CD4-positive, alpha-beta T cell (primary cell): ENCODE results near the gene HTR2A. TPM values are rescaled to one million over a fixed set of nuclear protein-coding genes. Genes with fewer than 3 reads are reported as not detected.
A peak's percentile ranks its signal among the peaks of the same experiment; 100 is the strongest.

Source experiments
- ATAC-seq: fragments of 200-7000 bp; cut with Tn5 transposase; one replicate; pipeline ENCODE4 v1.10.0; 2022; ENCODE audit warnings: mild to moderate bottlenecking; ENCODE audit not compliant: poor library complexity
- CTCF ChIA-PET: fragments of 350-600 bp; sonication (Branson Sonifier 250); formaldehyde crosslinking; loops from one replicate; lab custom pipeline; 2021; ENCODE audit warnings: antibody characterized with exemption, inconsistent platforms; lab: Charles Lee
- POLR2A ChIA-PET: fragments of 350-600 bp; sonication (Branson Sonifier 250); formaldehyde crosslinking; loops from one replicate; lab custom pipeline; 2021; ENCODE audit warnings: antibody characterized with exemption, inconsistent platforms; lab: Charles Lee
- DNase-seq, 14 experiments: peaks; one replicate each; pipeline ENCODE4 v3.0.0-alpha.2; 2013 to 2020; ENCODE audit warnings: mixed read lengths in 2 of 14
- H3K27ac ChIP-seq, 2 donors: one replicate each; pipeline versions ENCODE4 v1.5.1 to v1.7.0; 2013; ENCODE audit warnings: low read length in 2 of 2, low read depth in 1 of 2, mild to moderate bottlenecking in 1 of 2
- H3K27me3 ChIP-seq, 2 experiments: 1 replicate in 1 of 2; 2 replicates in 1 of 2; pipeline versions ENCODE4 v1.6.1 to v1.7.0; 2013; ENCODE audit warnings: low read length in 2 of 2, control low read depth in 1 of 2, mild to moderate bottlenecking in 1 of 2, moderate library complexity in 1 of 2; ENCODE audit not compliant: insufficient read depth in 2 of 2, control insufficient read depth in 1 of 2
- H3K36me3 ChIP-seq: one replicate; pipeline ENCODE4 v1.6.1; 2013; ENCODE audit warnings: low read length, control low read depth; ENCODE audit not compliant: insufficient read depth
- H3K4me1 ChIP-seq: one replicate; pipeline ENCODE4 v1.6.1; 2013; ENCODE audit warnings: low read length, control low read depth; ENCODE audit not compliant: insufficient read depth
- H3K4me3 ChIP-seq: one replicate; pipeline ENCODE4 v1.5.1; 2013; ENCODE audit warnings: mild to moderate bottlenecking, low read length, moderate library complexity
- H3K9me3 ChIP-seq, 2 experiments: 1 replicate in 1 of 2; 2 replicates in 1 of 2; pipeline versions ENCODE4 v1.6.1 to v1.7.0; 2013; ENCODE audit warnings: low read length in 2 of 2, mild to moderate bottlenecking in 2 of 2, control low read depth in 1 of 2, moderate library complexity in 1 of 2; ENCODE audit not compliant: control insufficient read depth in 1 of 2, insufficient read depth in 1 of 2
- H3K27ac Mint-ChIP-seq: one replicate; pipeline ENCODE4 v1.8.0; 2020; ENCODE audit warnings: mixed read lengths
- H3K27me3 Mint-ChIP-seq: one replicate; pipeline ENCODE4 v1.8.0; 2021; ENCODE audit warnings: mixed read lengths
- H3K36me3 Mint-ChIP-seq: one replicate; pipeline ENCODE4 v1.8.0; 2021; ENCODE audit warnings: low read depth, mixed read lengths
- H3K4me1 Mint-ChIP-seq: one replicate; pipeline ENCODE4 v1.8.0; 2021; ENCODE audit warnings: low read depth, mixed read lengths
- H3K4me3 Mint-ChIP-seq: one replicate; pipeline ENCODE4 v1.8.0; 2020; ENCODE audit warnings: mild to moderate bottlenecking, mixed read lengths
- H3K9me3 Mint-ChIP-seq: one replicate; pipeline ENCODE4 v1.8.0; 2020; ENCODE audit warnings: mixed read lengths
- CTCF ChIP-seq: fragments of 200-600 bp; IDR thresholded peaks from one replicate; pipeline ENCODE4 v1.8.0; 2022; ENCODE audit warnings: antibody characterized with exemption, mild to moderate bottlenecking
- intact Hi-C, 2 experiments: fragments of 100-400 bp; cut with DNase I in 1 of 2; cut with micrococcal nuclease in 1 of 2; formaldehyde crosslinking; loops; one replicate each; pipeline versions ENCODE4 v1.15.1 to v1.9.0; 2023 to 2025; cut with DNase I, micrococcal nuclease
- polyA plus RNA-seq, 2 donors: library from polyadenylated mRNA; unstranded; fragments of 120-200 nt; gene quantifications; one replicate each; pipeline ENCODE4 v1.2.1, GENCODE V29; 2013
- total RNA-seq, 174 experiments: library from RNA in 2 of 174; stranded (reverse) in 2 of 174; gene quantifications; one replicate each; pipeline ENCODE4 v1.2.3 and lab custom pipeline; 2021 to 2026

Gene HTR2A
- total RNA-seq: not detected
- not detected for polyA plus RNA-seq (2013, experiment 1 of 2)
- polyA plus RNA-seq (2013, experiment 2 of 2): 0.01 TPM
- total RNA-seq (lab: John Stamatoyannopoulos, UW): 0 to 0.09 (median 0) reads per million in 172 experiments

GRCh38 chr13:46896341-46897137 is at the start of gene HTR2A:
TSS of gene HTR2A (minus strand) at chr13:46897053. CDS start at chr13:46895906, 1,147 bp downstream.
- CTCF ChIA-PET: no interaction called here
- Histone ChIP-seq H3K4me3 (no peak within 1 kb of the TSS), H3K27me3 (peaks cover 8 to 30% of the 10 kb centered on the region in 2 experiments), H3K27ac (no peak within 1 kb of the TSS), H3K4me1 (peaks cover 7% of the 10 kb centered on the region), H3K36me3 (no peaks in the 10 kb centered on the region), H3K9me3 (no peaks in the 10 kb centered on the region)
- H3K27me3 Mint-ChIP-seq: peaks cover 65% of the 10 kb centered on the region
- no peak within 1 kb of the TSS for H3K27ac Mint-ChIP-seq
- H3K9me3 Mint-ChIP-seq: no peaks in the 10 kb centered on the region
- ATAC-seq (no peak), DNase-seq (peak in 3 of 14 experiments; percentile 4 to 10 (median 6))
- POLR2A ChIA-PET: no interaction called here
- intact Hi-C loops: loop anchor here in 1 of 2 experiments (10.0 kb wide), 1 partner anchor 1868 kb away; no protein-coding TSS in a partner anchor
- no peak for TF ChIP-seq CTCF
- H3K36me3 Mint-ChIP-seq: no peaks in the 10 kb centered on the region
- H3K4me3 Mint-ChIP-seq: peak within 1 kb of the TSS; percentile 62
- H3K4me1 Mint-ChIP-seq: peaks cover 38% of the 10 kb centered on the region

- Histone ChIP-seq H3K27me3 (peaks cover 3 to 11% of the 10 kb centered on the region in 2 experiments), H3K9me3 (peaks cover 0 to 14% of the 10 kb centered on the region in 2 experiments), H3K4me3 (no peak overlapping the region), H3K36me3 (no peaks in the 10 kb centered on the region), H3K4me1 (no peaks in the 10 kb centered on the region), H3K27ac (no peak overlapping the region)
- Mint-ChIP-seq H3K36me3 (no peaks in the 10 kb centered on the region), H3K27me3 (peaks cover 34% of the 10 kb centered on the region), H3K4me3 (no peak overlapping the region), H3K27ac (no peak overlapping the region), H3K4me1 (no peaks in the 10 kb centered on the region), H3K9me3 (peaks cover 4% of the 10 kb centered on the region)
- ChIA-PET CTCF (no interaction called here), POLR2A (no interaction called here)
- intact Hi-C loops: no loop called here
- DNase-seq: no peak
- no peak for TF ChIP-seq CTCF
- ATAC-seq: no peak
These were observed 39.7 kb upstream of the HTR2A start for GRCh38 chr13:46936525-46936924.

GRCh38 chr13:46934749-46935148 is 37.9 kb upstream of the HTR2A start:
- intact Hi-C loops: loop anchor here in 1 of 2 experiments (2.0 kb wide), 1 partner anchor 30 kb away; no protein-coding TSS in a partner anchor
- Mint-ChIP-seq H3K27me3 (peaks cover 46% of the 10 kb centered on the region), H3K4me1 (no peaks in the 10 kb centered on the region), H3K36me3 (no peaks in the 10 kb centered on the region), H3K27ac (no peak overlapping the region), H3K9me3 (peaks cover 4% of the 10 kb centered on the region), H3K4me3 (no peak overlapping the region)
- Histone ChIP-seq H3K4me1 (no peaks in the 10 kb centered on the region), H3K4me3 (no peak overlapping the region), H3K27me3 (peaks cover 3 to 11% of the 10 kb centered on the region in 2 experiments), H3K36me3 (no peaks in the 10 kb centered on the region), H3K9me3 (peaks cover 0 to 14% of the 10 kb centered on the region in 2 experiments), H3K27ac (no peak overlapping the region)
- no peak for ATAC-seq
- no peak for DNase-seq
- TF ChIP-seq CTCF: no peak
- ChIA-PET POLR2A (no interaction called here), CTCF (no interaction called here)
